Panc1 (cell line): ENCODE results near the gene CIAPIN1.

Source experiments
- CTCF ChIP-seq: fragments of 450-650 bp; IDR thresholded peaks from 2 replicates; pipeline ENCODE4 v1.5.1; 2017; ENCODE audit warnings: mild to moderate bottlenecking
- POLR2AphosphoS5 ChIP-seq: IDR thresholded peaks from 2 replicates; pipeline ENCODE4 v1.6.1; 2012; ENCODE audit warnings: mild to moderate bottlenecking, low read depth, low read length, moderate library complexity

- TF ChIP-seq CTCF (no peak), POLR2AphosphoS5 (no peak)
Measured at GRCh38 chr16:57427824-57428223, 19.4 kb downstream of the CIAPIN1 start.
